Activated T-cell treated with anti-CD3 and anti-CD28 coated beads for 1 hour (primary cell): ENCODE measurements around the gene ZC3H11A.

Source experiments
- DNase-seq: peaks from one replicate; pipeline ENCODE4 v3.0.0-alpha.2; 2020; ENCODE audit warnings: low read depth

The ZC3H11A gene

DNA sequence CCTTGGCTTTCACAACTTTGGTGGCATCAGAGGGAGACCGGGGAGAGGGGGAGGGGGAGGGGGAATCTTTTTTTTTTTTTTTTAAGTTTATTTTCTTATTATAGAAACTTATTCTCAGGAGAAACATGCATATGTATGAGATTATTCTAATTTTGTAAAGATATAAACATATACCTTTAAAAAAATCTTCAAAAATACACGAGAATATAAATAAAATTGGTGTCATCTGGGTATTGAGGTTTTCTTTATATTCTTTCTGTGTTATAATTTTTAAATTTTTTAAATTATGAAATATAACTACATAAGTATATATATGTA lies 47.1 kb downstream of the ZC3H11A start:
- no peak for DNase-seq

DNA sequence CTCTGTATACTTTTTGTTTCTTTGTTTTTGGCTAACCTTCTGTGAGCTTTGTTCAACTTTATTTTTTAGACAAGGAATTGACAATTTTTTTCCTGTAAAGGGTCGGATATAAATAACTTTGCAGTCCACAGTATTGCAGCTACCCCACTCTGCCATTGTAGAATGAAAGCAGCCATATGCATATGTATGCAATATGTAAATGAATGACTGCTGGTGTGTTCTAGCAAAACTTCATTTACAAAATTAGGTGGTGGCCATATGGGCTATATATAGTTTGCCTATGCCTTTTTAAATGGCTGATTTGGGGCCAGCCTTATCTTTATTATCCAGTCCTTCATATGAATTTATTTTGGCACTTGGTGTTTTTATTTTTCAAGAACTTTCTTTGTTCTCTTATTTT lies 48.0 kb downstream of the ZC3H11A start:
- DNase-seq: no peak
